Measurements from ENCODE around the gene BABAM2.

Gene BABAM2

GRCh38 chr2:28055325-28055970 is 164.9 kb downstream of the BABAM2 start:
- H3K36me3 Mint-ChIP-seq, result peaks cover 13% of the 10 kb centered on the region
- no peaks in the 10 kb centered on the region for H3K27me3 Mint-ChIP-seq
- H3K4me1 Mint-ChIP-seq, result no peaks in the 10 kb centered on the region
- H3K9me3 Mint-ChIP-seq, result no peaks in the 10 kb centered on the region
- H3K4me3 Mint-ChIP-seq, result no peak overlapping the region
- no peak overlapping the region for H3K27ac Mint-ChIP-seq

- peaks cover 4% of the 10 kb centered on the region for H3K36me3 Mint-ChIP-seq
- H3K9me3 Mint-ChIP-seq, result no peaks in the 10 kb centered on the region
- no peaks in the 10 kb centered on the region for H3K4me1 Mint-ChIP-seq
- H3K27me3 Mint-ChIP-seq, result no peaks in the 10 kb centered on the region
- no peak overlapping the region for H3K4me3 Mint-ChIP-seq
- H3K27ac Mint-ChIP-seq, result no peak overlapping the region
Observed at GRCh38 chr2:28058791-28059190, 168.3 kb downstream of the BABAM2 start.

- H3K27me3 Mint-ChIP-seq, result no peaks in the 10 kb centered on the region
- H3K4me3 Mint-ChIP-seq, result no peak overlapping the region
- H3K4me1 Mint-ChIP-seq, result no peaks in the 10 kb centered on the region
- peaks cover 5% of the 10 kb centered on the region for H3K36me3 Mint-ChIP-seq
- H3K27ac Mint-ChIP-seq, result no peak overlapping the region
- no peaks in the 10 kb centered on the region for H3K9me3 Mint-ChIP-seq
Observed at GRCh38 chr2:28062867-28063266, 172.3 kb downstream of the BABAM2 start.

GRCh38 chr2:28063492-28063962 is 173.0 kb downstream of the BABAM2 start:
- Mint-ChIP-seq H3K36me3 (peaks cover 5% of the 10 kb centered on the region), H3K27ac (no peak overlapping the region), H3K4me1 (no peaks in the 10 kb centered on the region), H3K27me3 (no peaks in the 10 kb centered on the region), H3K4me3 (no peak overlapping the region), H3K9me3 (no peaks in the 10 kb centered on the region)

DNA sequence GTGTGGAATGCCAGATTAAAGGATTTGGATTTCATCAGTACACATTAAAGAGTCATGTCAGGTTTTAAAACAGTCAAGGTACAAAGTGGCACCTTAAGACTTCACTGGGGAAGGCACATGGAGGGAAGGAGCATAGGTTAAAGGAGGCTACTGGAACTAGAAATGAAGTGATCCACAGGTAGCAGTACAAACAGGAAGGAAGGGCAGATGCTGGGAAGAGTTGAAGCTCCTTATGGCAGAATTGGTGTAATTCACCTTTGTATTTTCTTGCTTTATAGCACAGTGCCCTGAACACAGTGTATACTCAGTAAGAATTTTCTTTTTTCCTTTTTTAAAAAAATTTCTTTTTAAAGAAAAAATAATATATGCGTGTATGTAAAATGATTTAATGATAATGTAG is 177.1 kb downstream of the BABAM2 start:
- Mint-ChIP-seq H3K9me3 (no peaks in the 10 kb centered on the region), H3K36me3 (peaks cover 4% of the 10 kb centered on the region), H3K4me3 (no peak overlapping the region), H3K27ac (no peak overlapping the region), H3K4me1 (peaks cover 3% of the 10 kb centered on the region), H3K27me3 (no peaks in the 10 kb centered on the region)

- no peaks in the 10 kb centered on the region for H3K27me3 Mint-ChIP-seq
- no peak overlapping the region for H3K27ac Mint-ChIP-seq
- H3K4me3 Mint-ChIP-seq, result no peak overlapping the region
- H3K36me3 Mint-ChIP-seq, result peaks cover 4% of the 10 kb centered on the region
- peaks cover 3% of the 10 kb centered on the region for H3K4me1 Mint-ChIP-seq
- no peaks in the 10 kb centered on the region for H3K9me3 Mint-ChIP-seq
Observed at GRCh38 chr2:28068088-28068487, 177.6 kb downstream of the BABAM2 start.

GRCh38 chr2:28068527-28068926 is 178.0 kb downstream of the BABAM2 start:
- H3K4me3 Mint-ChIP-seq, result no peak overlapping the region
- no peaks in the 10 kb centered on the region for H3K27me3 Mint-ChIP-seq
- H3K4me1 Mint-ChIP-seq, result peaks cover 3% of the 10 kb centered on the region
- H3K27ac Mint-ChIP-seq, result no peak overlapping the region
- no peaks in the 10 kb centered on the region for H3K9me3 Mint-ChIP-seq
- H3K36me3 Mint-ChIP-seq, result peaks cover 4% of the 10 kb centered on the region

- H3K36me3 Mint-ChIP-seq, result peaks cover 9% of the 10 kb centered on the region
- no peaks in the 10 kb centered on the region for H3K27me3 Mint-ChIP-seq
- H3K4me1 Mint-ChIP-seq, result peaks cover 3% of the 10 kb centered on the region
- H3K27ac Mint-ChIP-seq, result no peak overlapping the region
- H3K9me3 Mint-ChIP-seq, result no peaks in the 10 kb centered on the region
- no peak overlapping the region for H3K4me3 Mint-ChIP-seq
Observed at GRCh38 chr2:28071221-28071620, 180.7 kb downstream of the BABAM2 start.

GRCh38 chr2:28074137-28074536 is 183.6 kb downstream of the BABAM2 start:
- Mint-ChIP-seq H3K36me3 (peaks cover 7% of the 10 kb centered on the region), H3K4me1 (peaks cover 2% of the 10 kb centered on the region), H3K27ac (no peak overlapping the region), H3K9me3 (no peaks in the 10 kb centered on the region), H3K4me3 (no peak overlapping the region), H3K27me3 (no peaks in the 10 kb centered on the region)

DNA sequence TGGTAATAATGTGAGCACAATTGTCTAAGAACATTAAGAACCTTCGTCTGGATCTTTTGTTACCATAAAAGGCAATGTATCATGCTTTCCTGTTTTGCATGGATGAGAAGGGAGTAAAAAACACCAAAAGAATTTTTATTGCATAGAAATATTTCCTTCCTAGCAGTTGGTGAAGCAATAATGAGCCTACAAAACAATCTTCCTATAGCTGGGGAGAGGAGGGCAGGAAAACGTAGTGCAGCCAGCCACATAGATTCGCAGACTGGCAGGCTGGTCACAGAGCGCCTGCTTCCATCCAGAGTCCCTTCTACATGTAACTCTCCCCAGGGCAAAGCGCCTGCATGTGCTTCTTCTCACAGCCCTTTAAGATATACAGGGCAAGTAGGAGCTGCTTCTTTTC is 190.4 kb downstream of the BABAM2 start:
- no peaks in the 10 kb centered on the region for H3K36me3 Mint-ChIP-seq
- no peaks in the 10 kb centered on the region for H3K27me3 Mint-ChIP-seq
- no peaks in the 10 kb centered on the region for H3K9me3 Mint-ChIP-seq
- H3K27ac Mint-ChIP-seq, result no peak overlapping the region
- H3K4me1 Mint-ChIP-seq, result peaks cover 33% of the 10 kb centered on the region
- H3K4me3 Mint-ChIP-seq, result no peak overlapping the region

- no peak overlapping the region for H3K27ac Mint-ChIP-seq
- no peaks in the 10 kb centered on the region for H3K9me3 Mint-ChIP-seq
- H3K36me3 Mint-ChIP-seq, result no peaks in the 10 kb centered on the region
- no peak overlapping the region for H3K4me3 Mint-ChIP-seq
- peaks cover 33% of the 10 kb centered on the region for H3K4me1 Mint-ChIP-seq
- H3K27me3 Mint-ChIP-seq, result no peaks in the 10 kb centered on the region
Observed at GRCh38 chr2:28082131-28082530, 191.6 kb downstream of the BABAM2 start.

DNA sequence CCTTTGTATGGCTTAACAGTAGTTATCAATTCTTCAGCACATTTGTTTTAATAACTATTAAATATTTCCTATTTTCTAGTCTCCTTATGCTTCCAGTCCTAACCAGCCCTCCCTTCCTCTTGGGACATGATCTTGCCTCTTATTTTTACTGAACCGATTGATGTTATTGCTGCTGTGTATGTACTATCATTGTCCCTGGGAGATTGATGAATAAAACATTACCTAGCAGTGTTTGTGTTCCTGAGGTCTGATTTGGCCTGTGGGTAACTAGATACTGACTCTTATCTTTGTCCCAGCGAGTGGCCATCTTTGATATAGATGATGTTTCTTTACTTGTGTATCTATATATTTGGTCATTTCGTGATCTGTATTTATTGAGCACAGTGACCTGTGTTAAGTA is 192.9 kb downstream of the BABAM2 start:
- Mint-ChIP-seq H3K27me3 (no peaks in the 10 kb centered on the region), H3K4me1 (peaks cover 33% of the 10 kb centered on the region), H3K4me3 (no peak overlapping the region), H3K9me3 (no peaks in the 10 kb centered on the region), H3K27ac (no peak overlapping the region), H3K36me3 (no peaks in the 10 kb centered on the region)

- Mint-ChIP-seq H3K27ac (no peak overlapping the region), H3K27me3 (no peaks in the 10 kb centered on the region), H3K4me1 (peaks cover 28% of the 10 kb centered on the region), H3K9me3 (no peaks in the 10 kb centered on the region), H3K4me3 (no peak overlapping the region), H3K36me3 (no peaks in the 10 kb centered on the region)
Observed at GRCh38 chr2:28084564-28084963, 194.0 kb downstream of the BABAM2 start.

- H3K9me3 Mint-ChIP-seq, result no peaks in the 10 kb centered on the region
- no peak overlapping the region for H3K4me3 Mint-ChIP-seq
- H3K27me3 Mint-ChIP-seq, result no peaks in the 10 kb centered on the region
- no peak overlapping the region for H3K27ac Mint-ChIP-seq
- no peaks in the 10 kb centered on the region for H3K36me3 Mint-ChIP-seq
- H3K4me1 Mint-ChIP-seq, result peaks cover 24% of the 10 kb centered on the region
Observed at GRCh38 chr2:28085201-28085600, 194.7 kb downstream of the BABAM2 start.

DNA sequence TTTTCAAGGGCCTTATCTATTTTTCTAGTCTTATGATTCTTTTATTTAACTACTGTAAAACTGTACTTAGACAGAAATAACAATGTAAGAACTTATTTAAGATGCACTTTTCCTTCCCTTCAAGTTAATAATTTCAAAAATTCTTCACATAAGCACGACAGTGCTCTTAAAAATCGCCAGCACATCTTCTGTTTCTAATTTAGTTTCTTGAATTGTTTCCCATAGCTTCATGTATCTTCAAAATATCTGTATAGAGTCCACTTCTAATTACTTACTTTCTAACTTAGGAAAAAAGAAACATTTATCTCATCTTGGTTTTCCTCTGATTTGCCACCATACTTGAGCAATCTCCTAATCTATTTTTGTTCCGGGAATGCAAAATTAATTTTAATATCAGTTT is 196.1 kb downstream of the BABAM2 start:
- Mint-ChIP-seq H3K4me3 (no peak overlapping the region), H3K36me3 (peaks cover 1% of the 10 kb centered on the region), H3K4me1 (peaks cover 10% of the 10 kb centered on the region), H3K9me3 (no peaks in the 10 kb centered on the region), H3K27me3 (no peaks in the 10 kb centered on the region), H3K27ac (no peak overlapping the region)

- Mint-ChIP-seq H3K27me3 (no peaks in the 10 kb centered on the region), H3K9me3 (no peaks in the 10 kb centered on the region), H3K27ac (no peak overlapping the region), H3K4me3 (no peak overlapping the region), H3K36me3 (peaks cover 1% of the 10 kb centered on the region), H3K4me1 (no peaks in the 10 kb centered on the region)
Observed at GRCh38 chr2:28088970-28089369, 198.4 kb downstream of the BABAM2 start.

- no peaks in the 10 kb centered on the region for H3K4me1 Mint-ChIP-seq
- no peaks in the 10 kb centered on the region for H3K9me3 Mint-ChIP-seq
- H3K4me3 Mint-ChIP-seq, result no peak overlapping the region
- no peak overlapping the region for H3K27ac Mint-ChIP-seq
- peaks cover 1% of the 10 kb centered on the region for H3K36me3 Mint-ChIP-seq
- no peaks in the 10 kb centered on the region for H3K27me3 Mint-ChIP-seq
Observed at GRCh38 chr2:28089486-28089885, 199.0 kb downstream of the BABAM2 start.

Data from activated naive CD4-positive, alpha-beta T cell treated with anti-CD3 and anti-CD28 coated beads, Interleukin-2, amount 50 U/mL, for 24 hours (primary cell).